GM19099 (cell line): ENCODE data around the gene DYNLT3.

ENCODE experiments used
- POLR2A ChIP-seq: IDR thresholded peaks from 3 replicates; pipeline ENCODE4 v1.6.1; 2011; ENCODE audit warnings: low read depth; ENCODE audit not compliant: insufficient read length; ENCODE audit errors: extremely low read depth

DYNLT3 gene

DNA sequence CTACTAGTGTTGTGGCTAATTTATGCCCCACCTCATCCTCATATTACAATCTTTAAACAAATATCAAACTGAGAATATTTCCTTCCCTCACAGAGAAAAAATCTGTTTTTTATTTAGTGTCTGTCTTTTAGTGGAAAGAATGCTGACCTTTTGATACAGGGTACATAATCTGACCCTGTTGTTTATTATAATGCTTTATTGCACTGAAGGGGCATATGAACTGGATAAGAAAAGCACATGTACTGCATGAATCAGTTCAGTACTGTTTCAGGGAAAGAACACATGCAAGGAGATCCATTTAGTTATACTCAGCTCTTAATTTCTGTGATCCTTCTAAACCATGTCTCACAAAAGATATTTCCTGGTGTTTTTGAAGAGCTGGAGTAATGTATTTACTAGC, 15.5 kb upstream of the DYNLT3 start:
- no peak for TF ChIP-seq POLR2A

- no peak for TF ChIP-seq POLR2A
Measured at GRCh38 chrX:37860721-37861120, 13.3 kb upstream of the DYNLT3 start.

DNA sequence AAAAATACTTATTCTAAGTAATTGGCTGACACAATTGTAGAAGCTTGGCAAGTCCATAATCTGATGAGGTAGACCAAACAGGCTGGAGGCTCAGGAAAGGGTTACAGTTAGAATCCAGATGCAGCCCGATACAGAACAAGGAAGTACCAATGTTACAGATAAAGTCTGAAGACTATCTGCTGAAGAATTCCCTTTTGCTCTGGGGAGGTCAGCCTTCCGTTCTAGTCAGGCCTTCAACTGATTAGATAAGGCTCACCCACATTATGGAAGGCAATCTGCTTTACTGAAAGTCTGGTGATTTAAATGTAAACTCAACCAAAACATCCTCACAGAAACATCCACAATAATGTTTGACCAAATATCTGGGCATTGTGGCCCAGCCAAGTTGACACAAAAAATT, 7.4 kb upstream of the DYNLT3 start:
- no peak for TF ChIP-seq POLR2A

- TF ChIP-seq POLR2A = no peak
Measured at GRCh38 chrX:37854148-37854547, 6.8 kb upstream of the DYNLT3 start.

DNA sequence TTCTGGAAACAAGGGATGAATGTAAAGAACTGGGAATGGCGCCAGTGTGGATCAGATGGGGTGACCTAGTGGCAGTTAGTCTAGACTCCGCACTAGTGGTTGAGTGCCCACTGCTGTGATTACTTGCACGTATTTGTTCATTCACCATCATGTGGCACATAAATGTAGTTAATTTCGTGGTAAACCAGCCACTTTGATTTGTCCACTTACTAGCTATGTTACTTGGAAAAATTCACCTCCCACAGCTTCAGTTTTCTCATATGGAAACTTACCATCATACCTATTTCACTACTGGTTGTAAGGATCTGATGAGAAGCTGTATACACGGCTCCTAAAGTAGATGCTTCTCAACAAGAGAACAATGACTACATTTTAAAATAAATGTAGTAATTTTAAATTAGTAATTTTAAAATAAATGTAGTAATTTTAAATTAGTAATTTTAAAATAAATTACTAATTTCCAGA, 394 bp upstream of the DYNLT3 start:
- TF ChIP-seq POLR2A = no peak

- no peak for TF ChIP-seq POLR2A
Measured at GRCh38 chrX:37846558-37846933, 825 bp downstream of the DYNLT3 start.

GRCh38 chrX:37846141-37846540, 1.2 kb downstream of the DYNLT3 start:
- no peak for TF ChIP-seq POLR2A

- no peak for TF ChIP-seq POLR2A
Measured at GRCh38 chrX:37844622-37845021, 2.7 kb downstream of the DYNLT3 start.

- no peak for TF ChIP-seq POLR2A
Measured at GRCh38 chrX:37840931-37841330, 6.4 kb downstream of the DYNLT3 start.

DNA sequence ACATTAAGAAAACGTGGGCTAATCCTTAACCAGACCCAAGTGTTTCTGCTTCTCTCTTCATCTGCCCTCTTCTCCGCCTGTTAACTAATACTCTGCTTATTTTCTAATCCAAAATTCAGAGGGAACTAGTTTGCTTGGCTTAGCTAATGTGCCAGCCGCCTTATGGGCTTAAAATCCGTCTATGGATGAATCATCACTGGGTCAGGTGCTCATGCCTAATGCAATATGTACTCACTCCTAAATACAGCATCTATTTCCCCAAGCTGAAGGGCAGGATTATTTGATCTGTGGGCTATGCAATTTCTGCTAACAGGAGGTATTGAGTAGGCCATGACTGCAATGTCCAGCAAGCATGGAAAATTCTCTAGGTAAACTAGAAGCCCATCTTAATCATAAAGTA, 12.4 kb downstream of the DYNLT3 start:
- TF ChIP-seq POLR2A = no peak

- TF ChIP-seq POLR2A = no peak
Measured at GRCh38 chrX:37830371-37830770, 17.0 kb downstream of the DYNLT3 start.

DNA sequence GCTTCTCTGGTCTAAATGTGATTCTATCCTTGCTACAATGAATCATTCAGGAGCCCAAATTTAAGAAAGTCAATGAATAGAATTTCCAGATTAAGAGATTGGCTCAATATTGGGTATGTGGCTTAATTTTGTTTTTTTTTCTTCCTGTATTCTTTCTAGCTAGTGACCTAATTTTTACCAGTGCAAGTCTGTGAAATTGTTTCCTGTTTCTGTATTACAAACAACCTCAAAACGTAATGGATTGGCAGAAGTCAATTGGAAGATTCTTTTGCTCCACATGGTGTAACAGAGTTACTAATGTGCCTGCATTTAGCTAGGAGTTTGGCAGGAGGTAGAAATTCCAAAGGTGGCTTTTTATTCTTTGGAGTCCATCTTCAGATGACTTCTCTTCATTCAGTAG, 17.6 kb downstream of the DYNLT3 start:
- no peak for TF ChIP-seq POLR2A

DNA sequence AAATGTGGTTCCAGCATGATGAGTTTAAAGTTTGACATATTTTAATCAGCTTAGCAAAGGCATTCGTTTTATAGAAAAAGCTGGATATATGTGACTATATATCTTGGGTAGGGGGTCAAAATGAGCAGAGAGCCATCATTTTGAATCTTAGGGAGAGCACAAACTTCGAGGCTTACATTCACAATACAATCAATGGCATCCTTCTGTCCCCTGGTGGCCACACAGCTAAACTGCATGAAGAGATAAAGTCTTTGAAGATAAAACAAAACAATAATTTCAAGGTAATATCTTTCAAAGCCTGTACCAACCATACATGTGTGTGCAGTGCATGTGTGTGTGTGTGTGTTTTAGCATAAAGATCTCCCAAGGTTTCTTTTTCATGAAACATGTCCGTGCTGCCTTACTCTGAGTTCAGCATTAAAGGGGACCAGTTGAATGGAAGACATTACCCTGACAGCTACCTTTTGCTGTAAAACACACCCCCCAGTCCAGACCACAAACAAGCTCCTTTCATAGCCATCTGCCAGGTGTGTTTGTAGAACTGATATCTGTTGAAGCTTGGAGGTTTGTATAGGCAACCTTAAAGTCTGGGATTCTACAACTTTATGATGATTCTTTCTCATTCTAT, 22.0 kb downstream of the DYNLT3 start:
- TF ChIP-seq POLR2A = no peak

DNA sequence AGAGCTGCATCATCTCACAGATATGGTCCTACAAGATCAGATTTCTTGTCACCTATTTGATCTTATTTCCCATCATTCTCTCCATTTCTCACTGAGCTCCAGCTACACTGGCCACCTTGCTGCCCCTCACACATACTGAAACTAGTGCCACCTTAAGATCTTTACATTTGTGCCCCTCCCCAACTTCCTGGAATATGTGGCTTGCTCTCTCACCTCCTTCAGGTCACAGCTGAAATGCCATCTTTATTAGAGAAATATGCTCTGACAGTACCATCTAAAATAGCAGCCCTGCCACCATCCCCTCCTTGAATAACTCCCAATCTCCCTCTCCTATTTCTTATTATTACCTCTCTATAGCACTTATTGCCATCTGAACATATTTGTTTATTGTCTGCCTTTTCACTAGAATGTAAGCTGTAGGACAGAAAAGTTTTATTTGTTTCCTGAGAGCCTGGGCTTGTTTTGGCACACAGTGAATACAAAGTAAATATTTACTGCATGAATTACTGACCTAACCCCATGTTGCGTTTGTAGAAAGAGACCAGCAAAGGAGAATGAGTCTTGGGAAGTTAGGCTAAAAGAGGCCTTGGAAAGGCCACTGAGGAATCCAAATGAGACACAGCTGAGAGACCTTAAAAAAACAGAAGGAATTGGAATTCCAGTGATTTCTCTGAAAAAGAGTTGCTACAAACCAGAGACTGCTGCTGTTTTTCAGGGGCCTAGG, 22.7 kb downstream of the DYNLT3 start:
- no peak for TF ChIP-seq POLR2A

GRCh38 chrX:37820646-37821045, 26.7 kb downstream of the DYNLT3 start:
- TF ChIP-seq POLR2A = no peak

DNA sequence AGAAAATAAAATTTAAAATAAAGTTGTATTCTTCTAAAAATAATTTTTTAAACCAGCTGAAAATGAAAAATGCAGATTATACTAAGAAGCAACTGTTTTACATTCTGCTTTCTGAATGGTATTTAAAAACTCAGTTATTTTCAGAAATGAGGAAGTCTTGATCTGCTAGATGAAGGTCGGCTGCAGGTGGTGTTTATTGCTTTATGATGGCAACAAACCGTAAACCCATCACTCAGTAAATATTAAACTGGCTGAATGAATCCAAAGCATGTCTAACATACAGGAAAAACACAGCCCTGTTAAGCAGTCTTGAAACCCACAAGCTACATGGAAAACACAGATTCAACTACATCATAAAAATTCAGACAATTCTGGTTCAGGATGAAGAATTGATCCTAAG, 29.3 kb downstream of the DYNLT3 start:
- no peak for TF ChIP-seq POLR2A
